GM21423 (cell line): ENCODE results near the gene CELF5.
"Not testable (repeated sequence)": the region's sequence is repeated elsewhere in the genome, so short reads cannot be mapped to it uniquely, and the experiment has no call there.

Experiments
- ATAC-seq: cut with Tn5 transposase; IDR thresholded peaks from one replicate; pipeline ENCODE4 v1.9.1; 2021; ENCODE audit warnings: mild to moderate bottlenecking, moderate library complexity; ENCODE audit not compliant: unreplicated experiment

Gene CELF5

GRCh38 chr19:3189702-3190469 is 34.6 kb upstream of the CELF5 start:
- ATAC-seq: no peak

GRCh38 chr19:3190470-3190770 is 34.0 kb upstream of the CELF5 start:
- no peak for ATAC-seq

- no peak for ATAC-seq
These were observed 33.3 kb upstream of the CELF5 start for GRCh38 chr19:3190921-3191805.

GRCh38 chr19:3191806-3192104 is 32.7 kb upstream of the CELF5 start:
- ATAC-seq: not testable (repeated sequence)

- no peak for ATAC-seq
These were observed 32.2 kb upstream of the CELF5 start for GRCh38 chr19:3192228-3192635.

GRCh38 chr19:3192684-3193083 is 31.8 kb upstream of the CELF5 start:
- no peak for ATAC-seq

GRCh38 chr19:3193256-3194105 is 31.0 kb upstream of the CELF5 start:
- ATAC-seq: no peak

GRCh38 chr19:3194106-3195087 is 30.1 kb upstream of the CELF5 start:
- no peak for ATAC-seq

- ATAC-seq: no peak
These were observed 28.2 kb upstream of the CELF5 start for GRCh38 chr19:3196064-3196932.

- ATAC-seq: no peak
These were observed 27.6 kb upstream of the CELF5 start for GRCh38 chr19:3196933-3197205.

- no peak for ATAC-seq
These were observed 25.4 kb upstream of the CELF5 start for GRCh38 chr19:3198901-3199700.

- ATAC-seq: no peak
These were observed 23.3 kb upstream of the CELF5 start for GRCh38 chr19:3201072-3201700.

- no peak for ATAC-seq
These were observed 22.6 kb upstream of the CELF5 start for GRCh38 chr19:3201911-3202310.

GRCh38 chr19:3202346-3202745 is 22.1 kb upstream of the CELF5 start:
- no peak for ATAC-seq

- ATAC-seq: not testable (repeated sequence)
These were observed 21.6 kb upstream of the CELF5 start for GRCh38 chr19:3202895-3203294.

- no peak for ATAC-seq
These were observed 20.4 kb upstream of the CELF5 start for GRCh38 chr19:3203805-3204645.

- no peak for ATAC-seq
These were observed 19.7 kb upstream of the CELF5 start for GRCh38 chr19:3204646-3205275.
